Adipocyte (in vitro differentiated cells): Measurements from ENCODE around the gene RCN2.
"Not testable (repeated sequence)": the region's sequence is repeated elsewhere in the genome, so short reads cannot be mapped to it uniquely, and the experiment has no call there.

Experiments used
- DNase-seq: peaks from one replicate; pipeline ENCODE4 v3.0.0-alpha.2; 2015; ENCODE audit warnings: low read depth
- H3K27me3 ChIP-seq: replicated peaks from 2 replicates; pipeline ENCODE4 v1.7.0; 2013; ENCODE audit warnings: mild to moderate bottlenecking, low read length, moderate library complexity; ENCODE audit not compliant: control insufficient read depth, insufficient read depth
- H3K36me3 ChIP-seq: 2 replicates; pipeline ENCODE4 v1.7.0; 2013; ENCODE audit warnings: low read length, mild to moderate bottlenecking, moderate library complexity; ENCODE audit not compliant: control insufficient read depth, insufficient read depth, severe bottlenecking
- H3K4me1 ChIP-seq: 2 replicates; pipeline ENCODE4 v1.7.0; 2013; ENCODE audit warnings: mild to moderate bottlenecking, low read length, moderate library complexity; ENCODE audit not compliant: control insufficient read depth, insufficient read depth
- H3K4me3 ChIP-seq: 2 replicates; pipeline ENCODE4 v1.7.0; 2013; ENCODE audit warnings: mild to moderate bottlenecking, low read length, moderate library complexity
- H3K9ac ChIP-seq: 2 replicates; pipeline ENCODE4 v1.7.0; 2013; ENCODE audit warnings: mild to moderate bottlenecking, low read length, moderate library complexity
- H3K9me3 ChIP-seq: 2 replicates; pipeline ENCODE4 v1.7.0; 2013; ENCODE audit warnings: mild to moderate bottlenecking, low read length, moderate library complexity; ENCODE audit not compliant: control insufficient read depth

Gene RCN2

GRCh38 chr15:76962337-76963013 lies 30.9 kb downstream of the RCN2 start:
- no peaks in the 10 kb centered on the region for H3K36me3 ChIP-seq
- peaks cover 22% of the 10 kb centered on the region for H3K27me3 ChIP-seq
- no peak overlapping the region for H3K4me3 ChIP-seq
- H3K9me3 ChIP-seq = no peaks in the 10 kb centered on the region
- no peak overlapping the region for H3K9ac ChIP-seq
- no peak for DNase-seq
- H3K4me1 ChIP-seq = no peaks in the 10 kb centered on the region

GRCh38 chr15:76963596-76963995 lies 32.0 kb downstream of the RCN2 start:
- no peak for DNase-seq
- Histone ChIP-seq H3K4me3 (no peak overlapping the region), H3K27me3 (peaks cover 22% of the 10 kb centered on the region), H3K9me3 (no peaks in the 10 kb centered on the region), H3K4me1 (no peaks in the 10 kb centered on the region), H3K36me3 (no peaks in the 10 kb centered on the region), H3K9ac (no peak overlapping the region)

GRCh38 chr15:76964157-76964556 lies 32.6 kb downstream of the RCN2 start:
- no peaks in the 10 kb centered on the region for H3K9me3 ChIP-seq
- no peak overlapping the region for H3K4me3 ChIP-seq
- DNase-seq = no peak
- no peaks in the 10 kb centered on the region for H3K4me1 ChIP-seq
- no peaks in the 10 kb centered on the region for H3K36me3 ChIP-seq
- H3K9ac ChIP-seq = no peak overlapping the region
- peaks cover 22% of the 10 kb centered on the region for H3K27me3 ChIP-seq

- not testable (repeated sequence) for H3K4me3 ChIP-seq, H3K9me3 ChIP-seq, H3K9ac ChIP-seq, DNase-seq, H3K36me3 ChIP-seq, H3K4me1 ChIP-seq
- H3K27me3 ChIP-seq = peaks cover 22% of the 10 kb centered on the region
Measured at GRCh38 chr15:76966051-76966450, 34.5 kb downstream of the RCN2 start.

GRCh38 chr15:76967067-76967466 lies 35.5 kb downstream of the RCN2 start:
- H3K4me1 ChIP-seq = no peaks in the 10 kb centered on the region

GRCh38 chr15:76968306-76968705 lies 36.8 kb downstream of the RCN2 start:
- Histone ChIP-seq H3K4me1 (peaks cover 9% of the 10 kb centered on the region), H3K36me3 (no peaks in the 10 kb centered on the region), H3K9ac (no peak overlapping the region), H3K9me3 (no peaks in the 10 kb centered on the region), H3K27me3 (peaks cover 10% of the 10 kb centered on the region), H3K4me3 (no peak overlapping the region)
- DNase-seq = peak; percentile 22

More at GRCh38 chr15:76967067-76967466, 35.5 kb downstream of the RCN2 start:
- no peak overlapping the region for H3K4me3 ChIP-seq
- peaks cover 22% of the 10 kb centered on the region for H3K27me3 ChIP-seq
- no peaks in the 10 kb centered on the region for H3K9me3 ChIP-seq
- no peak for DNase-seq
- H3K9ac ChIP-seq = no peak overlapping the region
- H3K36me3 ChIP-seq = no peaks in the 10 kb centered on the region

GRCh38 chr15:76972389-76973361 lies 41.1 kb downstream of the RCN2 start:
- Histone ChIP-seq H3K27me3 (peaks cover 15% of the 10 kb centered on the region), H3K9me3 (no peaks in the 10 kb centered on the region), H3K36me3 (no peaks in the 10 kb centered on the region), H3K4me3 (peak overlapping the region; percentile 74), H3K4me1 (peaks cover 9% of the 10 kb centered on the region), H3K9ac (peak overlapping the region; percentile 51)
- no peak for DNase-seq

GRCh38 chr15:76973362-76973743 lies 41.8 kb downstream of the RCN2 start:
- peaks cover 15% of the 10 kb centered on the region for H3K27me3 ChIP-seq
- peaks cover 9% of the 10 kb centered on the region for H3K4me1 ChIP-seq
- DNase-seq = peak; percentile 25

GRCh38 chr15:76973906-76974305 lies 42.4 kb downstream of the RCN2 start:
- Histone ChIP-seq H3K9ac (no peak overlapping the region), H3K9me3 (peaks cover 5% of the 10 kb centered on the region), H3K27me3 (peaks cover 15% of the 10 kb centered on the region), H3K4me1 (peaks cover 9% of the 10 kb centered on the region), H3K4me3 (no peak overlapping the region), H3K36me3 (no peaks in the 10 kb centered on the region)
- DNase-seq = no peak

More at GRCh38 chr15:76973362-76973743, 41.8 kb downstream of the RCN2 start:
- Histone ChIP-seq H3K9me3 (peaks cover 4% of the 10 kb centered on the region), H3K4me3 (no peak overlapping the region), H3K9ac (no peak overlapping the region), H3K36me3 (no peaks in the 10 kb centered on the region)

GRCh38 chr15:76974456-76975036 lies 43.0 kb downstream of the RCN2 start:
- Histone ChIP-seq H3K4me3 (no peak overlapping the region), H3K36me3 (no peaks in the 10 kb centered on the region), H3K27me3 (peaks cover 21% of the 10 kb centered on the region), H3K9ac (no peak overlapping the region), H3K4me1 (peaks cover 9% of the 10 kb centered on the region), H3K9me3 (peaks cover 5% of the 10 kb centered on the region)
- no peak for DNase-seq

- H3K4me3 ChIP-seq = no peak overlapping the region
- H3K4me1 ChIP-seq = peaks cover 9% of the 10 kb centered on the region
- no peaks in the 10 kb centered on the region for H3K36me3 ChIP-seq
- no peak for DNase-seq
- H3K27me3 ChIP-seq = peaks cover 25% of the 10 kb centered on the region
- no peak overlapping the region for H3K9ac ChIP-seq
- peaks cover 5% of the 10 kb centered on the region for H3K9me3 ChIP-seq
Measured at GRCh38 chr15:76976141-76976540, 44.6 kb downstream of the RCN2 start.
